Fibroblast of lung (primary cell): ENCODE data around the gene MEOX2. TPM values are rescaled to one million over a fixed set of nuclear protein-coding genes. Genes with fewer than 3 reads are reported as not detected.

ENCODE experiments used
- DNase-seq, 2 donors: peaks; one replicate each; pipeline versions ENCODE4 v3.0.0 to v3.0.0-alpha.2; 2010; ENCODE audit warnings: low read depth in 2 of 2
- H2AFZ ChIP-seq: 2 replicates; pipeline ENCODE4 v1.5.1; 2012; ENCODE audit warnings: low read length, control low read depth, inconsistent platforms
- H3K27ac ChIP-seq: 2 replicates; pipeline ENCODE4 v1.5.1; 2011; ENCODE audit warnings: low read length, control low read depth; ENCODE audit not compliant: insufficient read depth
- H3K27me3 ChIP-seq: 2 replicates; pipeline ENCODE4 v1.5.1; 2011; ENCODE audit warnings: mild to moderate bottlenecking, low read length; ENCODE audit not compliant: control insufficient read depth, insufficient read depth
- H3K36me3 ChIP-seq: 2 replicates; pipeline ENCODE4 v1.5.1; 2011; ENCODE audit warnings: low read length; ENCODE audit not compliant: control insufficient read depth, insufficient read depth
- H3K4me1 ChIP-seq: 2 replicates; pipeline ENCODE4 v1.5.1; 2011; ENCODE audit warnings: low read length; ENCODE audit not compliant: control insufficient read depth, insufficient read depth; ENCODE audit errors: extremely low read depth
- H3K4me2 ChIP-seq: 2 replicates; pipeline ENCODE4 v1.5.1; 2011; ENCODE audit warnings: low read length, control low read depth; ENCODE audit not compliant: insufficient read depth; ENCODE audit errors: extremely low read depth
- H3K4me3 ChIP-seq, 4 experiments: fragments of 200-600 bp in 1 of 4; sonication (generic) in 1 of 4; replicated peaks in 1 of 4; 2 replicates each; pipeline ENCODE4 v1.5.1; 2011 to 2016; ENCODE audit warnings: low read length in 4 of 4, low read depth in 3 of 4, mild to moderate bottlenecking in 3 of 4, control low read depth in 2 of 4, inconsistent platforms in 1 of 4, mixed read lengths in 1 of 4; ENCODE audit not compliant: insufficient read depth in 1 of 4; ENCODE audit errors: control extremely low read depth in 1 of 4
- H3K79me2 ChIP-seq: 2 replicates; pipeline ENCODE4 v1.5.1; 2012; ENCODE audit warnings: mild to moderate bottlenecking, low read length, inconsistent platforms; ENCODE audit not compliant: control insufficient read depth, insufficient read depth
- H3K9ac ChIP-seq: 2 replicates; pipeline ENCODE4 v1.5.1; 2011; ENCODE audit warnings: mild to moderate bottlenecking, low read length, control low read depth; ENCODE audit not compliant: insufficient read depth
- H3K9me3 ChIP-seq: 2 replicates; pipeline ENCODE4 v1.5.1; 2012; ENCODE audit warnings: low read depth, low read length; ENCODE audit not compliant: control insufficient read depth, insufficient read depth
- H4K20me1 ChIP-seq: 2 replicates; pipeline ENCODE4 v1.5.1; 2011; ENCODE audit warnings: low read length; ENCODE audit not compliant: control insufficient read depth, insufficient read depth; ENCODE audit errors: extremely low read depth
- EZH2 ChIP-seq: IDR thresholded peaks from 2 replicates; pipeline ENCODE4 v1.5.1; 2012; ENCODE audit warnings: low read length, control low read depth, mild to moderate bottlenecking; ENCODE audit errors: missing control alignments
- polyA plus RNA-seq, 2 donors: library from polyadenylated mRNA; depleted of rRNA in 1 of 2; stranded (reverse) in 1 of 2; unstranded in 1 of 2; fragments of >200 nt; gene quantifications; 2 replicates each; pipeline ENCODE4 v1.2.1, GENCODE V29; 2011 to 2012; ENCODE audit warnings: missing spikeins in 1 of 2
- total RNA-seq: library from RNA; depleted of rRNA; stranded (reverse); fragments of >200 nt; gene quantifications from 2 replicates; pipeline ENCODE4 v1.2.1, GENCODE V29; 2014
- TF ChIP-seq, protein P1 (sequence below), 2 donors: IDR thresholded peaks in 1 of 2; conservative IDR thresholded peaks in 1 of 2; 1 replicate in 1 of 2; 2 replicates in 1 of 2; pipeline ENCODE4 v1.5.1; 2011 to 2012; ENCODE audit warnings: low read length in 2 of 2, control low read depth in 1 of 2, inconsistent platforms in 1 of 2, low read depth in 1 of 2, mild to moderate bottlenecking in 1 of 2

Gene MEOX2
- total and polyA plus RNA-seq, 2 donors (not counting 1 experiment from before 2014, with no cell fraction given), result 0.28 to 0.50 TPM

- H3K9ac ChIP-seq, result no peak overlapping the region
- no peaks in the 10 kb centered on the region for H3K4me1 ChIP-seq
These were observed 108.9 kb downstream of the MEOX2 start for GRCh38 chr7:15577600-15577999.

GRCh38 chr7:15571301-15571878, 115.1 kb downstream of the MEOX2 start:
- TF ChIP-seq, protein P1, sequence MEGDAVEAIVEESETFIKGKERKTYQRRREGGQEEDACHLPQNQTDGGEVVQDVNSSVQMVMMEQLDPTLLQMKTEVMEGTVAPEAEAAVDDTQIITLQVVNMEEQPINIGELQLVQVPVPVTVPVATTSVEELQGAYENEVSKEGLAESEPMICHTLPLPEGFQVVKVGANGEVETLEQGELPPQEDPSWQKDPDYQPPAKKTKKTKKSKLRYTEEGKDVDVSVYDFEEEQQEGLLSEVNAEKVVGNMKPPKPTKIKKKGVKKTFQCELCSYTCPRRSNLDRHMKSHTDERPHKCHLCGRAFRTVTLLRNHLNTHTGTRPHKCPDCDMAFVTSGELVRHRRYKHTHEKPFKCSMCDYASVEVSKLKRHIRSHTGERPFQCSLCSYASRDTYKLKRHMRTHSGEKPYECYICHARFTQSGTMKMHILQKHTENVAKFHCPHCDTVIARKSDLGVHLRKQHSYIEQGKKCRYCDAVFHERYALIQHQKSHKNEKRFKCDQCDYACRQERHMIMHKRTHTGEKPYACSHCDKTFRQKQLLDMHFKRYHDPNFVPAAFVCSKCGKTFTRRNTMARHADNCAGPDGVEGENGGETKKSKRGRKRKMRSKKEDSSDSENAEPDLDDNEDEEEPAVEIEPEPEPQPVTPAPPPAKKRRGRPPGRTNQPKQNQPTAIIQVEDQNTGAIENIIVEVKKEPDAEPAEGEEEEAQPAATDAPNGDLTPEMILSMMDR (conservative IDR thresholded peaks at IDR 0.05 in 1 of 2, IDR thresholded peaks at IDR 0.05 in 1 of 2; ENCODE audit: low read depth in 1 of 2, low read length in 2 of 2), result no peak
- no peak for TF ChIP-seq EZH2
- Histone ChIP-seq H3K9me3 (no peaks in the 10 kb centered on the region), H3K9ac (no peak overlapping the region), H3K27me3 (no peaks in the 10 kb centered on the region), H3K27ac (no peak overlapping the region), H3K4me2 (no peak overlapping the region), H3K4me1 (no peaks in the 10 kb centered on the region), H3K4me3 (no peak overlapping the region), H2AFZ (no peak overlapping the region), H3K36me3 (no peaks in the 10 kb centered on the region), H4K20me1 (no peaks in the 10 kb centered on the region), H3K79me2 (no peaks in the 10 kb centered on the region)
- DNase-seq, result peak; percentile 42 to 43

More at GRCh38 chr7:15577600-15577999, 108.9 kb downstream of the MEOX2 start:
- no peaks in the 10 kb centered on the region for H3K27me3 ChIP-seq
- H2AFZ ChIP-seq, result no peak overlapping the region
- peaks cover 1% of the 10 kb centered on the region for H4K20me1 ChIP-seq
- no peak for DNase-seq
- H3K4me3 ChIP-seq, result no peak overlapping the region
- TF ChIP-seq, protein P1 (conservative IDR thresholded peaks at IDR 0.05 in 1 of 2, IDR thresholded peaks at IDR 0.05 in 1 of 2; ENCODE audit: low read depth in 1 of 2, low read length in 2 of 2), result no peak
- TF ChIP-seq EZH2, result no peak
- no peak overlapping the region for H3K27ac ChIP-seq
- H3K9me3 ChIP-seq, result no peaks in the 10 kb centered on the region
- H3K36me3 ChIP-seq, result no peaks in the 10 kb centered on the region
- no peaks in the 10 kb centered on the region for H3K79me2 ChIP-seq
- no peak overlapping the region for H3K4me2 ChIP-seq

GRCh38 chr7:15567652-15568051, 118.8 kb downstream of the MEOX2 start:
- H3K9ac ChIP-seq, result no peak overlapping the region
- no peaks in the 10 kb centered on the region for H3K27me3 ChIP-seq
- TF ChIP-seq EZH2, result no peak
- TF ChIP-seq, protein P1 (conservative IDR thresholded peaks at IDR 0.05 in 1 of 2, IDR thresholded peaks at IDR 0.05 in 1 of 2; ENCODE audit: low read depth in 1 of 2, low read length in 2 of 2), result no peak
- no peaks in the 10 kb centered on the region for H4K20me1 ChIP-seq
- no peaks in the 10 kb centered on the region for H3K79me2 ChIP-seq
- H3K4me3 ChIP-seq, result no peak overlapping the region
- no peaks in the 10 kb centered on the region for H3K4me1 ChIP-seq
- no peaks in the 10 kb centered on the region for H3K9me3 ChIP-seq
- no peak overlapping the region for H3K27ac ChIP-seq
- H2AFZ ChIP-seq, result no peak overlapping the region
- no peaks in the 10 kb centered on the region for H3K36me3 ChIP-seq
- no peak overlapping the region for H3K4me2 ChIP-seq
- DNase-seq, result no peak
